A549 treated with CpdA at 1 μM for 4 hours (cell line): ENCODE results near the gene FAM110C. TPM values are rescaled to one million over a fixed set of nuclear protein-coding genes. Genes with fewer than 3 reads are reported as not detected.

Experiments used
- total RNA-seq: library from RNA; stranded (reverse); fragments of 200-300 nt; extraction: Qiagen RNA extraction; gene quantifications from 5 replicates; pipeline ENCODE4 v1.2.3, GENCODE V29; 2022; ENCODE audit warnings: low read depth

The FAM110C gene, protein sequence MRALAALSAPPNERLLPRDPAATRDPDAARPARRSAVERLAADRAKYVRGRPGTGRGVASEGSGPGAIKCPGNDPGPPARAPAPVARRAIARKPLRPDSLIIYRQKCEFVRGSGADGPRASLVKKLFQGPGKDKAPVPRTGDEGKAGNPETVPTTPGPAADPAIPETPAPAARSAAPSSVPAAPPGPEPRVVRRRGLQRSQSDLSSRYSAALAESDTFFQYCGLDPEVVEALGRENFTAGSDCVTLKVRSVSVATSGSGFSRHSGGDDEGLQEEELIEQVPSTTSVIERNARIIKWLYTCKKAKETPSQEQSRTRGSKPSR
- total RNA-seq = 0.06 to 0.58 TPM (median 0.12 TPM) in 5 replicates

GRCh38 chr2:46471-47345 lies at the start of gene FAM110C:
FAM110C (minus strand) TSS chr2:46505; CDS start chr2:46385, 120 bp downstream.

Other genes with a start within 250 kb of the FAM110C start
- 6.7 to 11.1 TPM (median 9.8 TPM) in 5 replicates for gene SH3YL1, start 217.5 kb upstream of the FAM110C start, total RNA-seq
- 186 to 258 TPM (median 199 TPM) in 5 replicates for gene ACP1, start 218.4 kb upstream of the FAM110C start, total RNA-seq
- not detected in 5 replicates for gene ALKAL2, start 241.6 kb upstream of the FAM110C start, total RNA-seq